ENCODE results near the gene SLC16A1. TPM values are rescaled to one million over a fixed set of nuclear protein-coding genes. Genes with fewer than 3 reads are reported as not detected.

SLC16A1 gene
- total RNA-seq, 3 donors from 2014 or later: 15.4 to 28.2 (median 15.7) TPM

- TF ChIP-seq POLR2AphosphoS5 (IDR thresholded peaks at IDR 0.05) (no peak), POLR2A (IDR thresholded peaks at IDR 0.05) (no peak), CTCF (IDR thresholded peaks at IDR 0.05) (no peak)
- no peaks in the 10 kb centered on the region for H3K9me3 ChIP-seq
- no peaks in the 10 kb centered on the region for H3K36me3 ChIP-seq
- no peak for DNase-seq (ENCODE audit: low spot score in 2 of 2)
- no peak overlapping the region for H3K4me3 ChIP-seq
- H3K4me1 ChIP-seq: no peaks in the 10 kb centered on the region
- intact Hi-C loops (cut with DNase I; ENCODE audit: low total_unique reads): loop anchor here (5.0 kb wide), 1 partner anchor 295 kb away; no protein-coding TSS in a partner anchor
- no peak overlapping the region for H3K27ac ChIP-seq
- no peaks in the 10 kb centered on the region for H3K27me3 ChIP-seq
Measured at GRCh38 chr1:112872551-112872962, 83.4 kb downstream of the SLC16A1 start.

- Histone ChIP-seq H3K27ac (no peak overlapping the region), H3K4me3 (no peak overlapping the region), H3K27me3 (no peaks in the 10 kb centered on the region), H3K36me3 (no peaks in the 10 kb centered on the region), H3K9me3 (no peaks in the 10 kb centered on the region), H3K4me1 (no peaks in the 10 kb centered on the region)
- no peak for DNase-seq (ENCODE audit: low spot score in 2 of 2)
- intact Hi-C loops (cut with DNase I; ENCODE audit: low total_unique reads): loop anchor here (5.0 kb wide), 1 partner anchor 296 kb away; no protein-coding TSS in a partner anchor
- TF ChIP-seq POLR2AphosphoS5 (IDR thresholded peaks at IDR 0.05): no peak
- no peak for TF ChIP-seq CTCF (IDR thresholded peaks at IDR 0.05)
- TF ChIP-seq POLR2A (IDR thresholded peaks at IDR 0.05): no peak
Measured at GRCh38 chr1:112870887-112871646, 84.9 kb downstream of the SLC16A1 start.

- H3K27ac ChIP-seq: no peak overlapping the region
- no peaks in the 10 kb centered on the region for H3K9me3 ChIP-seq
- DNase-seq (ENCODE audit: low spot score in 2 of 2): no peak
- H3K4me1 ChIP-seq: no peaks in the 10 kb centered on the region
- TF ChIP-seq POLR2AphosphoS5 (IDR thresholded peaks at IDR 0.05): no peak
- H3K4me3 ChIP-seq: no peak overlapping the region
- intact Hi-C loops (cut with DNase I; ENCODE audit: low total_unique reads): loop anchor here (5.0 kb wide), 1 partner anchor 297 kb away; no protein-coding TSS in a partner anchor
- no peaks in the 10 kb centered on the region for H3K36me3 ChIP-seq
- no peaks in the 10 kb centered on the region for H3K27me3 ChIP-seq
Measured at GRCh38 chr1:112869895-112870294, 86.1 kb downstream of the SLC16A1 start.

- no peaks in the 10 kb centered on the region for H3K36me3 ChIP-seq
- no peaks in the 10 kb centered on the region for H3K27me3 ChIP-seq
- TF ChIP-seq POLR2AphosphoS5 (IDR thresholded peaks at IDR 0.05) (no peak), CTCF (IDR thresholded peaks at IDR 0.05) (no peak), POLR2A (IDR thresholded peaks at IDR 0.05) (no peak)
- H3K4me3 ChIP-seq: no peak overlapping the region
- no peaks in the 10 kb centered on the region for H3K9me3 ChIP-seq
- intact Hi-C loops (cut with DNase I; ENCODE audit: low total_unique reads): no loop called here
- H3K4me1 ChIP-seq: no peaks in the 10 kb centered on the region
- DNase-seq (ENCODE audit: low spot score in 2 of 2): no peak
- H3K27ac ChIP-seq: no peak overlapping the region
Measured at GRCh38 chr1:112868191-112868590, 87.8 kb downstream of the SLC16A1 start.

- no peak for DNase-seq (ENCODE audit: low spot score in 2 of 2)
- no peaks in the 10 kb centered on the region for H3K9me3 ChIP-seq
- no peak for TF ChIP-seq POLR2AphosphoS5 (IDR thresholded peaks at IDR 0.05)
- intact Hi-C loops (cut with DNase I; ENCODE audit: low total_unique reads): no loop called here
- no peak overlapping the region for H3K4me3 ChIP-seq
- H3K27me3 ChIP-seq: no peaks in the 10 kb centered on the region
- H3K4me1 ChIP-seq: no peaks in the 10 kb centered on the region
- no peaks in the 10 kb centered on the region for H3K36me3 ChIP-seq
- H3K27ac ChIP-seq: no peak overlapping the region
Measured at GRCh38 chr1:112866981-112867380, 89.0 kb downstream of the SLC16A1 start.

- no peak for DNase-seq (ENCODE audit: low spot score in 2 of 2)
- no peak overlapping the region for H3K4me3 ChIP-seq
- no peaks in the 10 kb centered on the region for H3K27me3 ChIP-seq
- TF ChIP-seq CTCF (IDR thresholded peaks at IDR 0.05): no peak
- TF ChIP-seq POLR2AphosphoS5 (IDR thresholded peaks at IDR 0.05): no peak
- TF ChIP-seq POLR2A (IDR thresholded peaks at IDR 0.05): no peak
- no peaks in the 10 kb centered on the region for H3K4me1 ChIP-seq
- intact Hi-C loops (cut with DNase I; ENCODE audit: low total_unique reads): no loop called here
- no peaks in the 10 kb centered on the region for H3K36me3 ChIP-seq
- no peak overlapping the region for H3K27ac ChIP-seq
- H3K9me3 ChIP-seq: no peaks in the 10 kb centered on the region
Measured at GRCh38 chr1:112866151-112866550, 89.8 kb downstream of the SLC16A1 start.

All from breast epithelium (tissue), 4 donors.